ENCODE results near the gene BOLL.

- no peak for TF ChIP-seq CTCF (conservative IDR thresholded peaks at IDR 0.05; ENCODE audit: low read depth, low read length)
- no peak for TF ChIP-seq EZH2 (IDR thresholded peaks at IDR 0.05; ENCODE audit: borderline replicate concordance, low read depth, low read length, poor library complexity, severe bottlenecking)
Measured at GRCh38 chr2:197677056-197677455, 108.1 kb downstream of the BOLL start.

Data from A673 (cell line).